PC-3 (cell line): ENCODE data around the gene DCHS1.

ENCODE experiments used
- CTCF ChIP-seq: fragments of 300-600 bp; sonication (generic); conservative IDR thresholded peaks from 2 replicates; pipeline ENCODE4 v1.5.1; 2017; ENCODE audit warnings: antibody characterized with exemption, low read depth, mild to moderate bottlenecking, low read length
- EZH2phosphoT487 ChIP-seq: fragments of 300-600 bp; sonication (generic); IDR thresholded peaks from 2 replicates; pipeline ENCODE4 v1.6.1; 2018; ENCODE audit warnings: mild to moderate bottlenecking, antibody characterized with exemption, low read length, borderline replicate concordance

GRCh38 chr11:6682936-6683861 lies 27.6 kb upstream of the DCHS1 start, which contains the start of gene MRPL17:
- TF ChIP-seq CTCF (peak; percentile 84), EZH2phosphoT487 (no peak)
